Liver (tissue), 9 donors: Measurements from ENCODE around the gene DMD. TPM values are rescaled to one million over a fixed set of nuclear protein-coding genes. Genes with fewer than 3 reads are reported as not detected.

Experiments used
- DNase-seq: peaks from one replicate; pipeline ENCODE4 v3.0.0-alpha.2; 2017; ENCODE audit warnings: low spot score
- H3K27ac ChIP-seq, 2 donors: one replicate each; pipeline ENCODE4 v1.7.0; 2013; ENCODE audit warnings: inconsistent platforms in 2 of 2, low read length in 2 of 2, control low read depth in 1 of 2, low read depth in 1 of 2, mild to moderate bottlenecking in 1 of 2
- H3K27me3 ChIP-seq, 4 donors: one replicate each; pipeline versions ENCODE4 v1.6.1 to v1.7.0; 2013; ENCODE audit warnings: low read length in 3 of 4, inconsistent platforms in 1 of 4, mild to moderate bottlenecking in 1 of 4, moderate library complexity in 1 of 4; ENCODE audit not compliant: control insufficient read depth in 4 of 4, insufficient read depth in 4 of 4
- H3K36me3 ChIP-seq, 4 donors: one replicate each; pipeline versions ENCODE4 v1.6.1 to v1.7.0; 2013; ENCODE audit warnings: low read length in 3 of 4, mild to moderate bottlenecking in 3 of 4, low read depth in 1 of 4, moderate library complexity in 1 of 4; ENCODE audit not compliant: control insufficient read depth in 4 of 4, insufficient read depth in 3 of 4
- H3K4me1 ChIP-seq, 4 donors: one replicate each; pipeline versions ENCODE4 v1.6.1 to v1.7.0; 2013; ENCODE audit warnings: low read length in 3 of 4, mild to moderate bottlenecking in 3 of 4, moderate library complexity in 1 of 4; ENCODE audit not compliant: control insufficient read depth in 4 of 4, insufficient read depth in 4 of 4
- H3K4me3 ChIP-seq, 3 donors: one replicate each; pipeline versions ENCODE4 v1.6.1 to v1.7.0; 2013; ENCODE audit warnings: low read length in 3 of 3, control low read depth in 1 of 3, low read depth in 1 of 3, mild to moderate bottlenecking in 1 of 3
- H3K9ac ChIP-seq, 2 donors: one replicate each; pipeline ENCODE4 v1.7.0; 2013; ENCODE audit warnings: low read length in 2 of 2, mild to moderate bottlenecking in 2 of 2, moderate library complexity in 2 of 2, control low read depth in 1 of 2, low read depth in 1 of 2
- H3K9me3 ChIP-seq, 4 donors: one replicate each; pipeline versions ENCODE4 v1.6.1 to v1.7.0; 2013; ENCODE audit warnings: low read length in 3 of 4; ENCODE audit not compliant: control insufficient read depth in 4 of 4
- EGR1 ChIP-seq, 2 donors: IDR thresholded peaks; 2 replicates each; pipeline ENCODE4 v1.6.1; 2016 to 2018; ENCODE audit warnings: antibody characterized with exemption in 2 of 2, low read depth in 2 of 2
- GABPA ChIP-seq, 2 donors: IDR thresholded peaks in 1 of 2; conservative IDR thresholded peaks in 1 of 2; 2 replicates each; pipeline ENCODE4 v1.6.1; 2016; ENCODE audit warnings: antibody characterized with exemption in 2 of 2, mild to moderate bottlenecking in 1 of 2, moderate library complexity in 1 of 2
- HNF4A ChIP-seq, 2 donors: conservative IDR thresholded peaks; 2 replicates each; pipeline ENCODE4 v1.6.1; 2016; ENCODE audit warnings: antibody characterized with exemption in 2 of 2, mild to moderate bottlenecking in 2 of 2
- JUND ChIP-seq, 2 donors: IDR thresholded peaks; 2 replicates each; pipeline ENCODE4 v1.6.1; 2016; ENCODE audit warnings: antibody characterized with exemption in 2 of 2
- NR2F2 ChIP-seq: IDR thresholded peaks from 2 replicates; pipeline ENCODE4 v1.6.1; 2016; ENCODE audit warnings: antibody characterized with exemption
- RAD21 ChIP-seq, 2 donors: IDR thresholded peaks; 2 replicates each; pipeline ENCODE4 v1.6.1; 2016; ENCODE audit warnings: antibody characterized with exemption in 2 of 2, mild to moderate bottlenecking in 2 of 2
- RXRA ChIP-seq, 2 donors: IDR thresholded peaks; 2 replicates each; pipeline ENCODE4 v1.6.1; 2017 to 2018; ENCODE audit warnings: antibody characterized with exemption in 2 of 2, mild to moderate bottlenecking in 1 of 2
- SP1 ChIP-seq: IDR thresholded peaks from 2 replicates; pipeline ENCODE4 v1.6.1; 2018; ENCODE audit warnings: antibody characterized with exemption, mild to moderate bottlenecking
- TAF1 ChIP-seq: conservative IDR thresholded peaks from 2 replicates; pipeline ENCODE4 v1.6.1; 2016; ENCODE audit warnings: antibody characterized with exemption, mild to moderate bottlenecking
- WGBS: extraction: QIAGEN DNeasy Blood & Tissue Kit; methylation state at CpG from one replicate; pipeline ENCODE4 v1.1.7; 2013; 5-methylcytosine and 5-hydroxymethylcytosine counted together
- polyA plus RNA-seq, 2 donors: library from polyadenylated mRNA; stranded (reverse) in 1 of 2; unstranded in 1 of 2; fragments of 200-250 nt in 1 of 2; fragments of >200 nt in 1 of 2; fragmentation: Nextera tagmentation in 1 of 2; extraction: Ambion mirVana in 1 of 2; gene quantifications; one replicate each; pipeline versions ENCODE4 v1.2.1 to v1.2.3, GENCODE V29; 2013 to 2015
- total RNA-seq, 2 donors: library from RNA; depleted of rRNA; stranded (reverse); fragments of >200 nt; gene quantifications; one replicate each; pipeline ENCODE4 v1.2.3, GENCODE V29; 2014
- TF ChIP-seq, protein P1 (sequence below): IDR thresholded peaks from 2 replicates; pipeline ENCODE4 v1.6.1; 2016; ENCODE audit warnings: antibody characterized with exemption
- TF ChIP-seq, protein P2 (sequence below): IDR thresholded peaks from 2 replicates; pipeline ENCODE4 v1.6.1; 2016; ENCODE audit warnings: antibody characterized with exemption
- TF ChIP-seq, protein P3 (sequence below): IDR thresholded peaks from 2 replicates; pipeline ENCODE4 v1.6.1; 2016; ENCODE audit warnings: antibody characterized with exemption, mild to moderate bottlenecking
- TF ChIP-seq, protein P4 (sequence below): IDR thresholded peaks from 2 replicates; pipeline ENCODE4 v1.6.1; 2016; ENCODE audit warnings: antibody characterized with exemption
- TF ChIP-seq, protein P5 (sequence below): fragments of 150-350 bp; IDR thresholded peaks from 2 replicates; pipeline ENCODE4 v1.5.1; 2017; ENCODE audit warnings: improper control_type of control experiment, low read depth, low read length; ENCODE audit not compliant: missing input control
- donor health status: healthy.
- donor health status: healthy.
- donor health status: healthy.
- donor health status: healthy.
- donor health status: healthy.

The DMD gene
- total and polyA plus RNA-seq, 4 donors: 14.6 to 61.9 (median 23.9) TPM

DNA sequence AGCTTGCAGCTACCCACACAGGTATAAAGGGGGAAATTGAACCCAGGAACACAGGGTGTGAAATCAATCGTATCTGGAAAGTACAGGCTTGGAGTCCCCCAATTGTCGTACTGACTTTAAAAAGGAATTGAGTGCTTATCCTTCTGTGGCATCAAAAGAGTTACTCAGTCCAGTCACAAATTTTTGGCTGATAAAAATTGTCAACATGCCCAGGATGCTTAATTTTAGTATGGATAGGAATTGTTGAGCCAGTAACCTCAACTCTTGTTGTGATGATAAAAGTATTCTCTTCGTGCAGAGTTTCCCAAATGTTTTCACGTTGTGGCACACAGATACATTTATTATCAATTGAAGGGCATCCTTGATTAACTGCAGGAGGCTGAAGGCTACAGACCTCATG lies 2096.0 kb downstream of the DMD start:
- Histone ChIP-seq H3K4me3 (no peak overlapping the region), H3K27me3 (no peaks in the 10 kb centered on the region), H3K27ac (no peak overlapping the region), H3K9ac (no peak overlapping the region), H3K9me3 (no peaks in the 10 kb centered on the region), H3K36me3 (peaks cover 0 to 3% (median 0%) of the 10 kb centered on the region in 4 donors), H3K4me1 (no peaks in the 10 kb centered on the region)
- 74% methylated on average over 4 of the region's 4 CpGs for WGBS
- no peak for TF ChIP-seq SP1
- no peak for TF ChIP-seq NR2F2
- no peak for DNase-seq

DNA sequence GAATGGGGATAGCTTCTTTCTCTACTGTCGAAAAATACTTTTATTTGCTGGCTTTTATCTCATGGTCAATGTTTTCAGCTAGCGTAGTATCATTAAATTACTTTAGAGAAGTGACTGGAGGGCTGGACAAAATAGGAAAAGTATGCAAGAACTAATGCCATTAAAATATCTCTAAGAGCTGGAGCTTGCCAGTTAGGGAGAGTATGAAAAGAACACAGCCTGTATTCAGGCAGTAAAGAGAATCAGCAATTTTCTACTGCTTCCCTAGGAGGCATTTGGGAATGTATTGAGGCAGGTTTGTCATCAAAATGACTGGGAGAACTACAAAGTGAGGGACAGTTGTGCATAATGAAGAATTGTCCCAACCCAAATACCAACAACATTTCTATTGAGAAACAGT lies 2096.5 kb downstream of the DMD start:
- no peaks in the 10 kb centered on the region for H3K4me1 ChIP-seq
- H3K27ac ChIP-seq: no peak overlapping the region
- H3K27me3 ChIP-seq: no peaks in the 10 kb centered on the region
- peaks cover 0 to 3% (median 0%) of the 10 kb centered on the region in 4 donors for H3K36me3 ChIP-seq
- TF ChIP-seq RXRA (IDR thresholded peaks at IDR 0.05) (no peak), TAF1 (no peak), RAD21 (IDR thresholded peaks at IDR 0.05) (no peak)
- TF ChIP-seq, protein P1, sequence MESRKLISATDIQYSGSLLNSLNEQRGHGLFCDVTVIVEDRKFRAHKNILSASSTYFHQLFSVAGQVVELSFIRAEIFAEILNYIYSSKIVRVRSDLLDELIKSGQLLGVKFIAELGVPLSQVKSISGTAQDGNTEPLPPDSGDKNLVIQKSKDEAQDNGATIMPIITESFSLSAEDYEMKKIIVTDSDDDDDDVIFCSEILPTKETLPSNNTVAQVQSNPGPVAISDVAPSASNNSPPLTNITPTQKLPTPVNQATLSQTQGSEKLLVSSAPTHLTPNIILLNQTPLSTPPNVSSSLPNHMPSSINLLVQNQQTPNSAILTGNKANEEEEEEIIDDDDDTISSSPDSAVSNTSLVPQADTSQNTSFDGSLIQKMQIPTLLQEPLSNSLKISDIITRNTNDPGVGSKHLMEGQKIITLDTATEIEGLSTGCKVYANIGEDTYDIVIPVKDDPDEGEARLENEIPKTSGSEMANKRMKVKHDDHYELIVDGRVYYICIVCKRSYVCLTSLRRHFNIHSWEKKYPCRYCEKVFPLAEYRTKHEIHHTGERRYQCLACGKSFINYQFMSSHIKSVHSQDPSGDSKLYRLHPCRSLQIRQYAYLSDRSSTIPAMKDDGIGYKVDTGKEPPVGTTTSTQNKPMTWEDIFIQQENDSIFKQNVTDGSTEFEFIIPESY: no peak
- TF ChIP-seq, protein P2, sequence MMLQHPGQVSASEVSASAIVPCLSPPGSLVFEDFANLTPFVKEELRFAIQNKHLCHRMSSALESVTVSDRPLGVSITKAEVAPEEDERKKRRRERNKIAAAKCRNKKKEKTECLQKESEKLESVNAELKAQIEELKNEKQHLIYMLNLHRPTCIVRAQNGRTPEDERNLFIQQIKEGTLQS: no peak
- TF ChIP-seq, protein P3, sequence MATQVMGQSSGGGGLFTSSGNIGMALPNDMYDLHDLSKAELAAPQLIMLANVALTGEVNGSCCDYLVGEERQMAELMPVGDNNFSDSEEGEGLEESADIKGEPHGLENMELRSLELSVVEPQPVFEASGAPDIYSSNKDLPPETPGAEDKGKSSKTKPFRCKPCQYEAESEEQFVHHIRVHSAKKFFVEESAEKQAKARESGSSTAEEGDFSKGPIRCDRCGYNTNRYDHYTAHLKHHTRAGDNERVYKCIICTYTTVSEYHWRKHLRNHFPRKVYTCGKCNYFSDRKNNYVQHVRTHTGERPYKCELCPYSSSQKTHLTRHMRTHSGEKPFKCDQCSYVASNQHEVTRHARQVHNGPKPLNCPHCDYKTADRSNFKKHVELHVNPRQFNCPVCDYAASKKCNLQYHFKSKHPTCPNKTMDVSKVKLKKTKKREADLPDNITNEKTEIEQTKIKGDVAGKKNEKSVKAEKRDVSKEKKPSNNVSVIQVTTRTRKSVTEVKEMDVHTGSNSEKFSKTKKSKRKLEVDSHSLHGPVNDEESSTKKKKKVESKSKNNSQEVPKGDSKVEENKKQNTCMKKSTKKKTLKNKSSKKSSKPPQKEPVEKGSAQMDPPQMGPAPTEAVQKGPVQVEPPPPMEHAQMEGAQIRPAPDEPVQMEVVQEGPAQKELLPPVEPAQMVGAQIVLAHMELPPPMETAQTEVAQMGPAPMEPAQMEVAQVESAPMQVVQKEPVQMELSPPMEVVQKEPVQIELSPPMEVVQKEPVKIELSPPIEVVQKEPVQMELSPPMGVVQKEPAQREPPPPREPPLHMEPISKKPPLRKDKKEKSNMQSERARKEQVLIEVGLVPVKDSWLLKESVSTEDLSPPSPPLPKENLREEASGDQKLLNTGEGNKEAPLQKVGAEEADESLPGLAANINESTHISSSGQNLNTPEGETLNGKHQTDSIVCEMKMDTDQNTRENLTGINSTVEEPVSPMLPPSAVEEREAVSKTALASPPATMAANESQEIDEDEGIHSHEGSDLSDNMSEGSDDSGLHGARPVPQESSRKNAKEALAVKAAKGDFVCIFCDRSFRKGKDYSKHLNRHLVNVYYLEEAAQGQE: no peak
- H3K9ac ChIP-seq: no peak overlapping the region
- no peak for DNase-seq
- H3K9me3 ChIP-seq: no peaks in the 10 kb centered on the region
- no peak overlapping the region for H3K4me3 ChIP-seq
- 77% methylated on average over 2 of the region's 2 CpGs for WGBS

DNA sequence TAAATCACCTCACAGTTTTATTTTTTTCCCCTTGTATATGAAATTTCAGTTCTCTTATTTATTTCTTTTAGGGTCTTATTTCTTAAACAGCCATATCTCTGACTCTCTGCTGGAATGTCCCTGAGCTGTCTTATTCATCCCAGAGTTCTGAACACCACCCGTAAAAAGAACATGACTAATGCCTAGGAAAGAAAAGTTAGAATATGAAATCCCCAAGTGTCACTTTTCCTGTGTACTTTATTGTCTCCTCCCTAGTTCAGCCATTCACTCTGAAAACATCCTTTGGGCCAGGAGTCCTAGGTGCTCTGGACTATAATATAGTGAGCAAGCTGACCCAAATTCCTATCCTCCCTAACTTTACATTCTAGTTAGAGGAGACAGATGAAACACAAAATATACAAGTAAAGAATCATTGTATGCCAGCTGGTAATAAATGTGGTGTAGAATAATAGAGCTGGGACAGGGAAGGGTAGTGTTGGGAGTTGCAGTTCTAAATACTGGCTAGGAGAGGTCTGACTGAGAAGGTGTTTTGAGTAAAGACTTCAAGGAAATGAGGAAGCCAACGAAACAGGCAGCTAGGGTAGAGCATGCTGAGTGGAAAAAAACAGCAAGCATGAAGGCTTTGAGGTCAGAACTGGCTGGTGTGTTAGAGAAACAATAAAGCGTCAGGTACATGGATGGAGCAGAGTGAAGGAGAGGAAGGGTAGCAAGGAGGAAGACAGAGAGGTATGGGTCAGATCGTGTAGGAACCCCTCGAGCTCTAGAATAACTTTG lies 2098.9 kb downstream of the DMD start:
- no peak overlapping the region for H3K9ac ChIP-seq
- H3K9me3 ChIP-seq: no peaks in the 10 kb centered on the region
- no peak overlapping the region for H3K4me3 ChIP-seq
- no peaks in the 10 kb centered on the region for H3K4me1 ChIP-seq
- no peak for DNase-seq
- no peaks in the 10 kb centered on the region for H3K27me3 ChIP-seq
- H3K27ac ChIP-seq: no peak overlapping the region
- 84% methylated on average over 5 of the region's 5 CpGs for WGBS
- no peaks in the 10 kb centered on the region for H3K36me3 ChIP-seq
- TF ChIP-seq JUND (IDR thresholded peaks at IDR 0.05) (no peak), EGR1 (IDR thresholded peaks at IDR 0.05; ENCODE audit: low read depth in 2 of 2) (no peak), GABPA (IDR thresholded peaks at IDR 0.05 in 1 of 2, conservative IDR thresholded peaks at IDR 0.05 in 1 of 2) (no peak), HNF4A (conservative IDR thresholded peaks at IDR 0.05) (no peak), SP1 (no peak), NR2F2 (no peak)
- TF ChIP-seq, protein P4, sequence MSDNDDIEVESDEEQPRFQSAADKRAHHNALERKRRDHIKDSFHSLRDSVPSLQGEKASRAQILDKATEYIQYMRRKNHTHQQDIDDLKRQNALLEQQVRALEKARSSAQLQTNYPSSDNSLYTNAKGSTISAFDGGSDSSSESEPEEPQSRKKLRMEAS: no peak
- TF ChIP-seq, protein P5, sequence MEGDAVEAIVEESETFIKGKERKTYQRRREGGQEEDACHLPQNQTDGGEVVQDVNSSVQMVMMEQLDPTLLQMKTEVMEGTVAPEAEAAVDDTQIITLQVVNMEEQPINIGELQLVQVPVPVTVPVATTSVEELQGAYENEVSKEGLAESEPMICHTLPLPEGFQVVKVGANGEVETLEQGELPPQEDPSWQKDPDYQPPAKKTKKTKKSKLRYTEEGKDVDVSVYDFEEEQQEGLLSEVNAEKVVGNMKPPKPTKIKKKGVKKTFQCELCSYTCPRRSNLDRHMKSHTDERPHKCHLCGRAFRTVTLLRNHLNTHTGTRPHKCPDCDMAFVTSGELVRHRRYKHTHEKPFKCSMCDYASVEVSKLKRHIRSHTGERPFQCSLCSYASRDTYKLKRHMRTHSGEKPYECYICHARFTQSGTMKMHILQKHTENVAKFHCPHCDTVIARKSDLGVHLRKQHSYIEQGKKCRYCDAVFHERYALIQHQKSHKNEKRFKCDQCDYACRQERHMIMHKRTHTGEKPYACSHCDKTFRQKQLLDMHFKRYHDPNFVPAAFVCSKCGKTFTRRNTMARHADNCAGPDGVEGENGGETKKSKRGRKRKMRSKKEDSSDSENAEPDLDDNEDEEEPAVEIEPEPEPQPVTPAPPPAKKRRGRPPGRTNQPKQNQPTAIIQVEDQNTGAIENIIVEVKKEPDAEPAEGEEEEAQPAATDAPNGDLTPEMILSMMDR: no peak
- TF ChIP-seq, protein P3: no peak
